GM23338 (cell line): ENCODE measurements around the gene PCDHB13. TPM values are rescaled to one million over a fixed set of nuclear protein-coding genes. Genes with fewer than 3 reads are reported as not detected.

Experiments
- ATAC-seq: fragments of 200-7000 bp; cut with Tn5 transposase; 3 replicates; pipeline ENCODE4 v1.9.1; 2020
- DNase-seq: peaks from one replicate; pipeline ENCODE4 v3.0.0-alpha.2; 2015; ENCODE audit warnings: low spot score
- H2AFZ ChIP-seq: fragments of 200-600 bp; sonication (generic); 2 replicates; pipeline ENCODE4 v1.8.0; 2016; ENCODE audit warnings: antibody characterized with exemption, mild to moderate bottlenecking, moderate library complexity
- H3F3A ChIP-seq: fragments of 200-600 bp; sonication (generic); replicated peaks from 2 replicates; pipeline ENCODE4 v1.8.0; 2017; ENCODE audit warnings: antibody characterized with exemption, mixed run types, low read depth
- H3K27ac ChIP-seq: fragments of 200-600 bp; sonication (generic); 2 replicates; pipeline ENCODE4 v1.6.1; 2016; ENCODE audit warnings: low read depth
- H3K27me3 ChIP-seq: fragments of 200-600 bp; sonication (generic); 2 replicates; pipeline ENCODE4 v1.8.0; 2016; ENCODE audit warnings: mild to moderate bottlenecking, mixed run types, moderate library complexity; ENCODE audit not compliant: insufficient read depth
- H3K36me3 ChIP-seq: fragments of 200-600 bp; sonication (generic); 2 replicates; pipeline ENCODE4 v1.8.0; 2016; ENCODE audit warnings: mild to moderate bottlenecking; ENCODE audit not compliant: insufficient read depth
- H3K4me1 ChIP-seq: fragments of 200-600 bp; sonication (generic); 2 replicates; pipeline ENCODE4 v1.8.0; 2016; ENCODE audit warnings: mild to moderate bottlenecking, moderate library complexity; ENCODE audit not compliant: insufficient read depth
- H3K4me2 ChIP-seq: fragments of 200-600 bp; sonication (generic); 2 replicates; pipeline ENCODE4 v1.7.1; 2017; ENCODE audit warnings: mixed run types
- H3K4me3 ChIP-seq: fragments of 200-600 bp; sonication (generic); 2 replicates; pipeline ENCODE4 v1.6.1; 2016; ENCODE audit warnings: mixed run types
- H3K79me2 ChIP-seq: fragments of 200-600 bp; sonication (generic); replicated peaks from 2 replicates; pipeline ENCODE4 v1.8.0; 2017; ENCODE audit warnings: mild to moderate bottlenecking; ENCODE audit not compliant: insufficient read depth
- H3K9me2 ChIP-seq: fragments of 200-600 bp; sonication (generic); 2 replicates; pipeline ENCODE4 v1.8.0; 2017; ENCODE audit not compliant: insufficient read depth
- H4K20me1 ChIP-seq: fragments of 200-600 bp; sonication (generic); replicated peaks from 2 replicates; pipeline ENCODE4 v1.8.0; 2017; ENCODE audit warnings: mild to moderate bottlenecking; ENCODE audit not compliant: insufficient read depth
- H3K27ac Mint-ChIP-seq: 2 replicates; pipeline ENCODE4 v1.8.0; 2020; ENCODE audit warnings: inconsistent platforms, mild to moderate bottlenecking, moderate library complexity, mixed read lengths
- H3K27me3 Mint-ChIP-seq: 3 replicates; pipeline ENCODE4 v1.8.0; 2022; ENCODE audit warnings: low read depth, mild to moderate bottlenecking, moderate library complexity, mixed read lengths, inconsistent platforms; ENCODE audit not compliant: insufficient read depth, poor library complexity
- H3K36me3 Mint-ChIP-seq: 3 replicates; pipeline ENCODE4 v1.8.0; 2021; ENCODE audit warnings: low read depth, mild to moderate bottlenecking, inconsistent platforms, moderate library complexity, mixed read lengths
- H3K4me1 Mint-ChIP-seq: 3 replicates; pipeline ENCODE4 v1.8.0; 2020; ENCODE audit warnings: mild to moderate bottlenecking, inconsistent platforms, mixed read lengths
- H3K4me3 Mint-ChIP-seq: 3 replicates; pipeline ENCODE4 v1.8.0; 2021; ENCODE audit warnings: moderate library complexity, mild to moderate bottlenecking, inconsistent platforms, mixed read lengths
- H3K9me3 Mint-ChIP-seq: 3 replicates; pipeline ENCODE4 v1.8.0; 2020; ENCODE audit warnings: moderate library complexity, mild to moderate bottlenecking, inconsistent platforms, mixed read lengths
- CREB1 ChIP-seq: fragments of 250-450 bp; sonication (Bioruptor Pico); IDR thresholded peaks from 2 replicates; pipeline ENCODE4 v1.5.0; 2020; ENCODE audit warnings: low read depth, mild to moderate bottlenecking, moderate library complexity
- CTCF ChIP-seq, 2 experiments: fragments of 200-600 bp in 1 of 2; sonication (generic) in 1 of 2; conservative IDR thresholded peaks; 2 replicates each; pipeline versions ENCODE4 v1.5.1 to v1.6.1; 2016 to 2017; ENCODE audit warnings: antibody characterized with exemption in 2 of 2, low read depth in 2 of 2, mild to moderate bottlenecking in 2 of 2, moderate library complexity in 1 of 2
- EZH2 ChIP-seq: fragments of 200-600 bp; sonication (generic); IDR thresholded peaks from one replicate; pipeline ENCODE4 v1.8.0; 2017; ENCODE audit warnings: antibody characterized with exemption, mild to moderate bottlenecking, low read depth; ENCODE audit not compliant: unreplicated experiment
- EZH2phosphoT487 ChIP-seq: fragments of 200-600 bp; sonication (generic); IDR thresholded peaks from one replicate; pipeline ENCODE4 v1.8.1; 2018; ENCODE audit warnings: antibody characterized with exemption; ENCODE audit not compliant: unreplicated experiment
- JUNB ChIP-seq: IDR thresholded peaks from one replicate; pipeline ENCODE4 v1.6.1; 2016; ENCODE audit warnings: antibody characterized with exemption; ENCODE audit not compliant: unreplicated experiment
- NANOG ChIP-seq: IDR thresholded peaks from 2 replicates; pipeline ENCODE4 v1.6.1; 2016; ENCODE audit warnings: antibody characterized with exemption, borderline replicate concordance
- POLR2AphosphoS5 ChIP-seq: IDR thresholded peaks from 2 replicates; pipeline ENCODE4 v1.6.1; 2016; ENCODE audit warnings: antibody characterized with exemption, low read depth
- STAT1 ChIP-seq: IDR thresholded peaks from one replicate; pipeline ENCODE4 v1.6.1; 2016; ENCODE audit warnings: antibody characterized with exemption; ENCODE audit not compliant: unreplicated experiment
- ZNF114 ChIP-seq: fragments of 250-450 bp; sonication (Bioruptor Pico); IDR thresholded peaks from 2 replicates; pipeline ENCODE4 v1.5.0; 2020; ENCODE audit warnings: mild to moderate bottlenecking, moderate library complexity
- ZNF331 ChIP-seq: fragments of 250-450 bp; sonication (Bioruptor Pico); IDR thresholded peaks from 2 replicates; pipeline ENCODE4 v1.5.0; 2020; ENCODE audit warnings: low read depth, mild to moderate bottlenecking, moderate library complexity
- ZNF462 ChIP-seq: fragments of 250-450 bp; sonication (Bioruptor Pico); IDR thresholded peaks from 2 replicates; pipeline ENCODE4 v1.5.0; 2020; ENCODE audit warnings: mild to moderate bottlenecking, moderate library complexity
- polyA plus RNA-seq: library from polyadenylated mRNA; unstranded; fragments of >200 nt; fragmentation: Nextera tagmentation; extraction: Ambion mirVana; gene quantifications from 2 replicates; pipeline ENCODE4 v1.2.1, GENCODE V29; 2016
- total RNA-seq: library from RNA; depleted of rRNA; stranded (reverse); fragments of >200 nt; shearing (Covaris generic); gene quantifications from 2 replicates; pipeline ENCODE4 v1.2.3, GENCODE V29; 2014
- TF ChIP-seq, protein P1 (sequence below): IDR thresholded peaks from one replicate; pipeline ENCODE4 v1.6.1; 2018; ENCODE audit warnings: antibody characterized with exemption; ENCODE audit not compliant: unreplicated experiment
- TF ChIP-seq, protein P2 (sequence below): IDR thresholded peaks from 2 replicates; pipeline ENCODE4 v1.6.1; 2016; ENCODE audit warnings: antibody characterized with exemption

The PCDHB13 gene
- total and polyA plus RNA-seq, 2 experiments from 2014 or later, result 1.1 to 3.5 TPM

DNA sequence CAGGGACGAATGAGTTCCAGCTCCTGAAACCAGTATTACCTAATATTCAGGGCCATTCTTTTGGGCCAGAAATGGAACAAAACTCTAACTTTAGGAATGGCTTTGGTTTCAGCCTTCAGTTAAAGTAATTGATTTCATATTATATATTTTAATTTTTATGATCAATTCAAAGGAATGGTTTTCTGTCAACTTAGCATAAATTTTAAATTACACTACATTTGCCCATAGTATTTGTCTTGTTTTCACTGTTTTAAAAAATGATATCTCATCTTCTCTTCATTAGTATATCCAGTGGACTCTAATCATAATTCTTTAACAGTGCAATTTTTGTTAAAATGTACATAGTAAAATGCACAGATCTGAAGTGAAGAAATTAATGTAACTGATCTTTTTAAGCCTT lies 33.4 kb upstream of the PCDHB13 start:
- H4K20me1 ChIP-seq, result no peaks in the 10 kb centered on the region
- H3F3A ChIP-seq, result no peaks in the 10 kb centered on the region
- H3K27ac ChIP-seq, result no peak overlapping the region
- H3K27me3 ChIP-seq, result no peaks in the 10 kb centered on the region
- no peak for DNase-seq
- H2AFZ ChIP-seq, result no peak overlapping the region
- no peak for ATAC-seq
- peaks cover 8% of the 10 kb centered on the region; the same call in 1 of the 3 replicates for H3K4me1 Mint-ChIP-seq
- H3K36me3 Mint-ChIP-seq, result peaks cover 23% of the 10 kb centered on the region
- no peaks in the 10 kb centered on the region; the same call in 1 of the 2 replicates for H3K9me2 ChIP-seq
- H3K36me3 ChIP-seq, result no peaks in the 10 kb centered on the region; the same call in 1 of the 2 replicates
- H3K27ac Mint-ChIP-seq, result no peak overlapping the region
- no peak overlapping the region for H3K4me3 ChIP-seq
- H3K4me2 ChIP-seq, result no peak overlapping the region
- H3K27me3 Mint-ChIP-seq, result no peaks in the 10 kb centered on the region
- TF ChIP-seq JUNB (no peak), CREB1 (no peak), STAT1 (no peak), POLR2AphosphoS5 (no peak), ZNF114 (CRISPR knock-in tag) (no peak), EZH2 (no peak), ZNF331 (CRISPR knock-in tag) (no peak), EZH2phosphoT487 (no peak), ZNF462 (CRISPR knock-in tag) (no peak), CTCF (conservative IDR thresholded peaks at IDR 0.05; ENCODE audit: low read depth in 2 of 2) (no peak), NANOG (no peak)
- TF ChIP-seq, protein P1, sequence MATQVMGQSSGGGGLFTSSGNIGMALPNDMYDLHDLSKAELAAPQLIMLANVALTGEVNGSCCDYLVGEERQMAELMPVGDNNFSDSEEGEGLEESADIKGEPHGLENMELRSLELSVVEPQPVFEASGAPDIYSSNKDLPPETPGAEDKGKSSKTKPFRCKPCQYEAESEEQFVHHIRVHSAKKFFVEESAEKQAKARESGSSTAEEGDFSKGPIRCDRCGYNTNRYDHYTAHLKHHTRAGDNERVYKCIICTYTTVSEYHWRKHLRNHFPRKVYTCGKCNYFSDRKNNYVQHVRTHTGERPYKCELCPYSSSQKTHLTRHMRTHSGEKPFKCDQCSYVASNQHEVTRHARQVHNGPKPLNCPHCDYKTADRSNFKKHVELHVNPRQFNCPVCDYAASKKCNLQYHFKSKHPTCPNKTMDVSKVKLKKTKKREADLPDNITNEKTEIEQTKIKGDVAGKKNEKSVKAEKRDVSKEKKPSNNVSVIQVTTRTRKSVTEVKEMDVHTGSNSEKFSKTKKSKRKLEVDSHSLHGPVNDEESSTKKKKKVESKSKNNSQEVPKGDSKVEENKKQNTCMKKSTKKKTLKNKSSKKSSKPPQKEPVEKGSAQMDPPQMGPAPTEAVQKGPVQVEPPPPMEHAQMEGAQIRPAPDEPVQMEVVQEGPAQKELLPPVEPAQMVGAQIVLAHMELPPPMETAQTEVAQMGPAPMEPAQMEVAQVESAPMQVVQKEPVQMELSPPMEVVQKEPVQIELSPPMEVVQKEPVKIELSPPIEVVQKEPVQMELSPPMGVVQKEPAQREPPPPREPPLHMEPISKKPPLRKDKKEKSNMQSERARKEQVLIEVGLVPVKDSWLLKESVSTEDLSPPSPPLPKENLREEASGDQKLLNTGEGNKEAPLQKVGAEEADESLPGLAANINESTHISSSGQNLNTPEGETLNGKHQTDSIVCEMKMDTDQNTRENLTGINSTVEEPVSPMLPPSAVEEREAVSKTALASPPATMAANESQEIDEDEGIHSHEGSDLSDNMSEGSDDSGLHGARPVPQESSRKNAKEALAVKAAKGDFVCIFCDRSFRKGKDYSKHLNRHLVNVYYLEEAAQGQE, result no peak
- TF ChIP-seq, protein P2, sequence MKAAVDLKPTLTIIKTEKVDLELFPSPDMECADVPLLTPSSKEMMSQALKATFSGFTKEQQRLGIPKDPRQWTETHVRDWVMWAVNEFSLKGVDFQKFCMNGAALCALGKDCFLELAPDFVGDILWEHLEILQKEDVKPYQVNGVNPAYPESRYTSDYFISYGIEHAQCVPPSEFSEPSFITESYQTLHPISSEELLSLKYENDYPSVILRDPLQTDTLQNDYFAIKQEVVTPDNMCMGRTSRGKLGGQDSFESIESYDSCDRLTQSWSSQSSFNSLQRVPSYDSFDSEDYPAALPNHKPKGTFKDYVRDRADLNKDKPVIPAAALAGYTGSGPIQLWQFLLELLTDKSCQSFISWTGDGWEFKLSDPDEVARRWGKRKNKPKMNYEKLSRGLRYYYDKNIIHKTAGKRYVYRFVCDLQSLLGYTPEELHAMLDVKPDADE, result no peak
- peaks cover 25% of the 10 kb centered on the region for H3K9me3 Mint-ChIP-seq
- H3K4me3 Mint-ChIP-seq, result no peak overlapping the region
- H3K79me2 ChIP-seq, result no peaks in the 10 kb centered on the region
- H3K4me1 ChIP-seq, result no peaks in the 10 kb centered on the region
